ENCODE data around the gene SF3B4. TPM values are rescaled to one million over a fixed set of nuclear protein-coding genes. Genes with fewer than 3 reads are reported as not detected.

SF3B4 gene
- total RNA-seq, 1 experiment from 2014 or later = 79.2 TPM

- H3K36me3 Mint-ChIP-seq (ENCODE audit: insufficient read depth, unreplicated experiment) = peaks cover 12% of the 10 kb centered on the region
- peaks cover 12% of the 10 kb centered on the region for H3K4me1 Mint-ChIP-seq (ENCODE audit: insufficient read depth, unreplicated experiment)
- H3K9me3 Mint-ChIP-seq (ENCODE audit: unreplicated experiment) = no peaks in the 10 kb centered on the region
- H3K27ac Mint-ChIP-seq (ENCODE audit: low read depth, unreplicated experiment) = no peak overlapping the region
- CTCF ChIA-PET = no interaction called here
- no peak overlapping the region for H3K4me3 Mint-ChIP-seq (ENCODE audit: unreplicated experiment)
- POLR2A ChIA-PET = interaction anchor here (0.8 to 2.0 kb wide), 4 partner anchors 13 to 96 kb away, joined by 3 to 5 read pairs (median 4); partner anchors contain the start of gene SF3B4
- BruUV-seq (replicated peaks) = no TSS peak
- H3K27me3 Mint-ChIP-seq (ENCODE audit: insufficient read depth, unreplicated experiment) = peaks cover 10% of the 10 kb centered on the region
- TF ChIP-seq CTCF (IDR thresholded peaks at IDR 0.05; ENCODE audit: unreplicated experiment) = no peak
- DNase-seq (ENCODE audit: unreplicated experiment) = no peak
- intact Hi-C loops (cut with micrococcal nuclease) = no loop called here
These were observed 13.1 kb downstream of the SF3B4 start for GRCh38 chr1:149914545-149914944.

- H3K27me3 Mint-ChIP-seq (ENCODE audit: insufficient read depth, unreplicated experiment) = no peaks in the 10 kb centered on the region
- H3K27ac Mint-ChIP-seq (ENCODE audit: low read depth, unreplicated experiment) = no peak overlapping the region
- H3K36me3 Mint-ChIP-seq (ENCODE audit: insufficient read depth, unreplicated experiment) = no peaks in the 10 kb centered on the region
- no peak for DNase-seq (ENCODE audit: unreplicated experiment)
- ChIA-PET CTCF (interaction anchor here (0.6 kb wide), 1 partner anchor 138 kb away, joined by 3 read pairs; no protein-coding TSS in a partner anchor), POLR2A (interaction anchor here (2.2 kb wide), 1 partner anchor 19 kb away, joined by 7 read pairs; a partner anchor contains a TSS)
- H3K4me3 Mint-ChIP-seq (ENCODE audit: unreplicated experiment) = no peak overlapping the region
- no peak for TF ChIP-seq CTCF (IDR thresholded peaks at IDR 0.05; ENCODE audit: unreplicated experiment)
- intact Hi-C loops (cut with micrococcal nuclease) = no loop called here
- no TSS peak for BruUV-seq (replicated peaks)
- no peaks in the 10 kb centered on the region for H3K9me3 Mint-ChIP-seq (ENCODE audit: unreplicated experiment)
- H3K4me1 Mint-ChIP-seq (ENCODE audit: insufficient read depth, unreplicated experiment) = no peaks in the 10 kb centered on the region
These were observed 21.0 kb downstream of the SF3B4 start for GRCh38 chr1:149906570-149907075.

- CTCF ChIA-PET = interaction anchor here (0.5 to 1.6 kb wide), 2 partner anchors 16 to 23 kb away, joined by 3 to 4 read pairs; a partner anchor contains a TSS
- no peak for DNase-seq (ENCODE audit: unreplicated experiment)
- H3K4me3 Mint-ChIP-seq (ENCODE audit: unreplicated experiment) = no peak overlapping the region
- no peaks in the 10 kb centered on the region for H3K9me3 Mint-ChIP-seq (ENCODE audit: unreplicated experiment)
- TF ChIP-seq CTCF (IDR thresholded peaks at IDR 0.05; ENCODE audit: unreplicated experiment) = no peak
- BruUV-seq (replicated peaks) = no TSS peak
- intact Hi-C loops (cut with micrococcal nuclease) = no loop called here
- H3K4me1 Mint-ChIP-seq (ENCODE audit: insufficient read depth, unreplicated experiment) = peaks cover 13% of the 10 kb centered on the region
- no peaks in the 10 kb centered on the region for H3K27me3 Mint-ChIP-seq (ENCODE audit: insufficient read depth, unreplicated experiment)
- POLR2A ChIA-PET = interaction anchor here (0.6 to 2.4 kb wide), 2 partner anchors 12 to 16 kb away, joined by 3 to 11 read pairs; a partner anchor contains a TSS
- no peaks in the 10 kb centered on the region for H3K36me3 Mint-ChIP-seq (ENCODE audit: insufficient read depth, unreplicated experiment)
- no peak overlapping the region for H3K27ac Mint-ChIP-seq (ENCODE audit: low read depth, unreplicated experiment)
These were observed 23.6 kb downstream of the SF3B4 start for GRCh38 chr1:149903836-149904491.

- no peak for TF ChIP-seq CTCF (IDR thresholded peaks at IDR 0.05; ENCODE audit: unreplicated experiment)
- POLR2A ChIA-PET = interaction anchor here (0.6 to 5.9 kb wide), 10 partner anchors 13 to 315 kb away, joined by 3 to 92 read pairs (median 4); partner anchors contain the start of genes MTMR11, OTUD7B and SF3B4
- intact Hi-C loops (cut with micrococcal nuclease) = no loop called here
- Mint-ChIP-seq H3K4me3 (ENCODE audit: unreplicated experiment) (peak within 1 kb of the TSS; percentile 80), H3K27me3 (ENCODE audit: insufficient read depth, unreplicated experiment) (no peaks in the 10 kb centered on the region), H3K4me1 (ENCODE audit: insufficient read depth, unreplicated experiment) (peaks cover 16% of the 10 kb centered on the region), H3K36me3 (ENCODE audit: insufficient read depth, unreplicated experiment) (no peaks in the 10 kb centered on the region), H3K9me3 (ENCODE audit: unreplicated experiment) (no peaks in the 10 kb centered on the region), H3K27ac (ENCODE audit: low read depth, unreplicated experiment) (peak within 1 kb of the TSS; percentile 12)
- DNase-seq (ENCODE audit: unreplicated experiment) = peak; percentile 97
- CTCF ChIA-PET = interaction anchor here (0.6 to 1.1 kb wide), 2 partner anchors 30 to 68 kb away, joined by 3 to 4 read pairs; no protein-coding TSS in a partner anchor
- TSS peak; percentile 58 for BruUV-seq (replicated peaks)
These were observed 27.9 kb downstream of the SF3B4 start, which contains the start of gene BOLA1 for GRCh38 chr1:149899460-149900284. Gene BOLA1 (plus strand): TSS chr1:149899568. CDS start chr1:149900060, 492 bp downstream.
